Muscle layer of duodenum (tissue), 2 donors: Measurements from ENCODE around the gene NEURL1B.

Experiments used
- H3K27ac ChIP-seq: one replicate; pipeline ENCODE4 v1.7.0; 2013; ENCODE audit warnings: mild to moderate bottlenecking, low read length
- H3K27me3 ChIP-seq: one replicate; pipeline ENCODE4 v1.7.0; 2013; ENCODE audit warnings: low read depth, mild to moderate bottlenecking, control low read depth, low read length
- H3K36me3 ChIP-seq, 2 donors: one replicate each; pipeline ENCODE4 v1.7.0; 2013; ENCODE audit warnings: low read length in 2 of 2, control low read depth in 1 of 2, mild to moderate bottlenecking in 1 of 2; ENCODE audit not compliant: insufficient read depth in 2 of 2, control insufficient read depth in 1 of 2
- H3K4me1 ChIP-seq, 2 donors: one replicate each; pipeline ENCODE4 v1.7.0; 2013; ENCODE audit warnings: low read length in 2 of 2, mild to moderate bottlenecking in 2 of 2, control low read depth in 1 of 2, moderate library complexity in 1 of 2; ENCODE audit not compliant: insufficient read depth in 2 of 2, control insufficient read depth in 1 of 2
- H3K4me3 ChIP-seq, 2 donors: one replicate each; pipeline ENCODE4 v1.7.0; 2013; ENCODE audit warnings: low read length in 2 of 2, low read depth in 1 of 2, mild to moderate bottlenecking in 1 of 2
- H3K9me3 ChIP-seq, 2 donors: one replicate each; pipeline ENCODE4 v1.7.0; 2013; ENCODE audit warnings: low read length in 2 of 2, control low read depth in 1 of 2, mild to moderate bottlenecking in 1 of 2; ENCODE audit not compliant: control insufficient read depth in 1 of 2
- donor health status: healthy.

NEURL1B gene, protein sequence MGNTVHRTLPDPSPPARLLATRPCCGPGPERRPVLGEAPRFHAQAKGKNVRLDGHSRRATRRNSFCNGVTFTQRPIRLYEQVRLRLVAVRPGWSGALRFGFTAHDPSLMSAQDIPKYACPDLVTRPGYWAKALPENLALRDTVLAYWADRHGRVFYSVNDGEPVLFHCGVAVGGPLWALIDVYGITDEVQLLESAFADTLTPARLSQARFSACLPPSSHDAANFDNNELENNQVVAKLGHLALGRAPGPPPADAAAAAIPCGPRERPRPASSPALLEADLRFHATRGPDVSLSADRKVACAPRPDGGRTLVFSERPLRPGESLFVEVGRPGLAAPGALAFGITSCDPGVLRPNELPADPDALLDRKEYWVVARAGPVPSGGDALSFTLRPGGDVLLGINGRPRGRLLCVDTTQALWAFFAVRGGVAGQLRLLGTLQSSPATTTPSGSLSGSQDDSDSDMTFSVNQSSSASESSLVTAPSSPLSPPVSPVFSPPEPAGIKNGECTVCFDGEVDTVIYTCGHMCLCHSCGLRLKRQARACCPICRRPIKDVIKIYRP

DNA sequence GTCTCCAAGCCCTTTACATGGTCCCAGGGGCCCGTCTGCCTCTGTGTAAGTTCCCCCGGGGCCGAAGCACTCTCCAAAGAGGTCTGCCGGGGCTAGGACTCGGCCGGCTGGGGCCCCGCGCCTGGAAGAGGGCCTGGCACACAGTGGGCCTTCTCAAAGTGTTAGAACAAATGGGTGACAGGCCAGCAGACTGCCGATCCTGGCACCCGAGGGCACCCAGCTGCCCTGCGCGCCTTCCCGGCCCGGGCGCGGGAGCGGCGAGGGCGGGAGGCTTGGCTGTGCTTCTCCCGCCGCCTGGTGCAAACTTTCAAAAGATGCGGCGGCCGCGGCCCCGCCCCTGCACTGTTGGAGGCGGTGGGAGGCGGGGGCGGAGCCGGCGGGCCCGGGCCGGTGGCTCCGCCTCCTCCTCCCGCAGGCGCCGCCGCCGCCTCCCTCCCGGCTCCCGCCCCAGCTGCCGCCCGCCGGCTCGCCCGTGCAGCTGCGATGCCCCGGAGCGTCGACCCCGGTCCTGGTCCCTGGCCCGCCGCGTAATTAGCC, at the start of gene NEURL1B:
TSS of gene NEURL1B (plus strand) at position 442 of the 537 bp plus-strand sequence. CDS start 144 bp downstream, outside the sequence.
- peak within 1 kb of the TSS; percentile 63 to 94 for H3K4me3 ChIP-seq
- no peaks in the 10 kb centered on the region for H3K9me3 ChIP-seq
- peaks cover 9 to 47% of the 10 kb centered on the region in 2 donors for H3K4me1 ChIP-seq
- H3K36me3 ChIP-seq, result no peaks in the 10 kb centered on the region
- peak within 1 kb of the TSS; percentile 52 for H3K27ac ChIP-seq
- no peaks in the 10 kb centered on the region for H3K27me3 ChIP-seq

DNA sequence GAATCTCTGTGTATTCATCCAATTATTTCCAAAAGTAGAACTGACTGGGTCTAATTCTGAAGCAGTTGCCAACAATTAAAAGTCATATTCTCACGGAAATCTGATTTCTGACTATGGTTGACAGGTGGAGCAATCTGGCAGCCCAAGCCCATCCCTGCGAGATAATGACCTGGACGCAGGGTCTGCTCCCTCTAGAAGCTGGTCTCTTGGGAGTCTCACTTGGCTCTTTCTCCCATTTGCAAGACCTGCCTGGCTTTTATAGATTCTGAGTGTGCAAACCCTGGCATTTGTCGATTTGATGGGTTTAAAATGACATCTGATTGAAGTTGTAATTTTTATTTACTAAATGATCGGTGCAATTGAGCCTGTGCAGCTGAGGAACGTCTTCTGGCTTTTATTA, 49.4 kb upstream of the NEURL1B start:
- Histone ChIP-seq H3K4me3 (no peak overlapping the region), H3K36me3 (no peaks in the 10 kb centered on the region), H3K27ac (no peak overlapping the region), H3K4me1 (no peaks in the 10 kb centered on the region), H3K27me3 (no peaks in the 10 kb centered on the region), H3K9me3 (no peaks in the 10 kb centered on the region)

DNA sequence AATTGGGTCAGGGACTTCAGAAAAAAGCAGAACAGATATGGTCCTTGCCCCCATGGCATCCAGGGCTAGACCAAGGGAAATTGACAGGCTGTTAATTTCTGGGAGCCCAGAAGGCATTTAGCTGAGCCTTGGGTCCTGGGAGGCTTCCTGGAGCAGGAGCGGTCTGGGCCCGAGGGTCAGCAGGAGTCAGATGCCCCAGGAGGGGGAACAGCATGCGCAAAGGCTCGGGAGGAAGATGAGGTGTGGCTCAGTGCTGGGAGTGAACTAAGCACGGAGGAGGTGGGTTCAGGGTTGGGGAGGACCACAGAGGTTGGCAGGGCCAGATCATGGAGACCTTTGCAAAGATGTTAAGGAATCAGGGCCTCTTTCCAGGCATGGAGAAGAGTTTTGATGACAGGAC, 48.2 kb upstream of the NEURL1B start:
- H3K9me3 ChIP-seq, result no peaks in the 10 kb centered on the region
- no peaks in the 10 kb centered on the region for H3K36me3 ChIP-seq
- no peaks in the 10 kb centered on the region for H3K27me3 ChIP-seq
- H3K27ac ChIP-seq, result no peak overlapping the region
- no peaks in the 10 kb centered on the region for H3K4me1 ChIP-seq
- no peak overlapping the region for H3K4me3 ChIP-seq

DNA sequence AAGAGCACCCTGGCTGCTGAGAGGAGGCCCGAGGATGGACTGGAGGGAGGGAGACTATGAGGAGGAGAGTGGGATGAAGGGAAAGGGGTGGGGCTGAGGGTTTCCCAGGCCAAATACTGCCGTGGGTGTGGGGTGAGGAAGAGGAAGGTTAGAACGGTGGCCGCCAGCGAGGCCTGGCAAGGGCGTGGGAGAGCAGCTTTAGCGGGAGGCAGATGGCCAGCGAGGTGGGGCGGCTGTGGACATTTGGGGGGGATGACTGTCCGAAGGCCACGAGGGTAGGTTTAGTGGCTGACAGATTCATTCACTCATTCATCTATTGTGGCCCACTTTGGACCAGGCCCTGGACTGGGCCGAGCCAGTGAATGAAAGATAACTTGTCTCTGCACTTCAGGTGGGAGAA, 47.8 kb upstream of the NEURL1B start:
- Histone ChIP-seq H3K4me3 (no peak overlapping the region), H3K4me1 (no peaks in the 10 kb centered on the region), H3K27ac (no peak overlapping the region), H3K36me3 (no peaks in the 10 kb centered on the region), H3K9me3 (no peaks in the 10 kb centered on the region), H3K27me3 (no peaks in the 10 kb centered on the region)

DNA sequence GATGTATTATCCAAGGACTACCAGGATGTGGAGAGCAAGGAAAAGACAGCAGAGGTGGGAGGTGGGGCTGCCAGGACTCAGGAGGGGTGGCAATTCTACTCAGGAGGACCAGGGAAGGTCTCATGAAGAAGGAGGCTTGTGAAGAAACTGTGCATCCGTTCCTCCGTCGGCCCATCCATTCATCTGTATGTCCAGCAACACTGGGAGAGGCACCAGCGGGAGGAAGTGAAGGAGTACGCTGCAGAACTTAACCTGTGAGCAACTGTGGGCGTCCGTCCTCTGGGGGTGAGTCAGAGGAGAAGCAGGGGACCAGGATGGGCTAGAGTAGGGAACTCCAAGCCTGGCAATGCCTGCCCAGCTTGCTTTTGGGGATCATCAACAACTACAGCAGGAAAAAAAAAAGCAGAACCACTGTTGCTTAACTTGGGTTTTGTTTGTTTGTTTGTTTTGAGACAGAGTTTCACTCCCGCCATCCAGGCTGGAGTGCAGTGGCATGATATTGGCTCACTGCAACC, 47.3 kb upstream of the NEURL1B start:
- Histone ChIP-seq H3K36me3 (no peaks in the 10 kb centered on the region), H3K4me1 (no peaks in the 10 kb centered on the region), H3K27me3 (no peaks in the 10 kb centered on the region), H3K9me3 (no peaks in the 10 kb centered on the region), H3K4me3 (no peak overlapping the region), H3K27ac (no peak overlapping the region)

DNA sequence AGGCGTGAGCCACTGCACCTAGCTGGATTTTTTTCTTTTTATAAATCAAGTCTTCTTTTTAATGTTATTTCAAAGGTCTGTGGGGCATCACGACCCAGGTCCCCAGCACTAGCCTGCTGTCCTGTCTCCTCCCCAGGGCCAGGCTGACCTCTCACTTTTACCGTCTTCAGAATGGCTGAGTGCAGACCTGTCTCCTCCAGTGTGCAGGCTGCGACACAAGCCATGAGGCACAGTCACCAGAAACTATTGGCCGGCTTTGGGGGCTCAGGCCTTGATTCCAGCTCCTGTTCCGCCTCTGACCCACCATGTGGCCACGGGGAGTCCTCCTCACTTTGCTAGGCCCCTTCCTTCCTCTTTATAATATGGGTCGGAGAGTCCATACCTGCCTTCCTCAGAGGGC, 46.6 kb upstream of the NEURL1B start:
- Histone ChIP-seq H3K27me3 (no peaks in the 10 kb centered on the region), H3K27ac (no peak overlapping the region), H3K9me3 (no peaks in the 10 kb centered on the region), H3K4me3 (no peak overlapping the region), H3K4me1 (no peaks in the 10 kb centered on the region), H3K36me3 (no peaks in the 10 kb centered on the region)

DNA sequence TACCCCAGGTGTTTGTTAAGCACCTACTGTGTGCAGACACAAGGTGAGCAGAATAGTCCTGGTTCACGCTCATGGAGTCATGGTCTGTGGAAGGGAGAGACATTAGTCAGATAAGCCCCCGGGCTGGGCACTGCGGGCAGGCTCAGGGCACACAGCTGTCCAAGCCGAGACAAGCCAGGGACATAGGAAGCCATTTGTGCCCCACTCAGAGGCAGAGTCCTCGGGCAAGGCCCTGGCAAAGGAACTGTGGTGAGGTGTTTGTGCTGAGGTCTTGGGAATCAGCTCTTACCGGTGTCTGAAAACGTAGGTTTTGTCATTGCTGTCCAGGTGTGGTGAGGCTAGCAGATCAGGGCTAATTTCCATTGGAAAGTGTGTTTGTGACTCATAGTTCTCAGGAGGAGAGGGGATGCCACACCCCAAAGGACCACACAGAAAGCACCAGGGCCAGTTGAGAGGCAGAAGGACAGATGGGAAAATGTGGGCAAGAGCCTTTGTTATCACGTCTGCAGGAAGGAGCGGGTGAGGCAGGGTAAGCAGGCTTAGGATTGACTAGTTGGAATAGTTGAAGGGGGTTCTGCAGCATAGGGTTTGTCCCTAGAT, 46.1 kb upstream of the NEURL1B start:
- Histone ChIP-seq H3K4me3 (no peak overlapping the region), H3K36me3 (no peaks in the 10 kb centered on the region), H3K27me3 (no peaks in the 10 kb centered on the region), H3K9me3 (no peaks in the 10 kb centered on the region), H3K27ac (no peak overlapping the region), H3K4me1 (no peaks in the 10 kb centered on the region)

DNA sequence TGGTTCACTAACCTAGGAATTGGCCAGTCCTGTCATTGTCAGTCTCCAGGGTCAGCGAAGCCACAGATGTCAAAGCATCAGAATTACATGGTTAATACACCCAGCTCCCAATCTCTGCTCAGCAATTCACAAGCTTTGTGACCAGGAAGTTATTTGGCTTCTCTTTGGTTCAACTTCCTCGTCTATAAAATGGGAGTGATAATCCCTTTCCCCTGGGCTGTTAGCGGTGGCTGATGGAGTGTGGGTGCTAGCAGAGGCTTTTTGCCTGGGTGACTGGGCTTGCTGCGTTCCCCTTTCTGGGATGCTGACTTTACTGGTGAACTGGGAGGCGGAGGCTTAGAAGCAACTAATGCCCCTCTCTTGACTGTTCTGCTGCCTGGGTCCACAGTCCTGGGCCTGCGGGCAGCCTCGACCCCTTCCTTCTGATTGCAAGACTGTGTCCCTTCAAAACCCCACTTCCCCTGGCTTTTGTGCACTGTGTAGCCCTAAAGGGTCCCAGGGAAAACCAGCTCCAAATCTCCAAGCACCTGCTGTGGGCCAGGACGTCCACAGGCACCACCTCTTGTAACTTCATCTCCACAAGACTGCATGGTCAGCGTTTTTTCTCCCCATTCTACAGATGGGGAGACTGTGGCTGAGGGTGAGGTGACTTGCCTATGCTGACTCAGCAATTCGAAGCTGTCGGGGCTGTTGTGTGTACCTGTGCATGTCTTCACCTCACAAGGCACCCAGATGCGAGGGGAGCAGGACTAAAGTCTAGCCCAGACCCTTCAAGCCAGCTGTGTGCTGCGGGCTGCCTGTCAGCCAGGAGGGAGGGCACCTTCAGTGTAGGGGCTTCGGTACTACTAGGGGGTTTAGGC, 45.2 kb upstream of the NEURL1B start:
- no peaks in the 10 kb centered on the region for H3K36me3 ChIP-seq
- H3K4me1 ChIP-seq, result no peaks in the 10 kb centered on the region
- no peaks in the 10 kb centered on the region for H3K27me3 ChIP-seq
- H3K4me3 ChIP-seq, result no peak overlapping the region
- H3K27ac ChIP-seq, result no peak overlapping the region
- H3K9me3 ChIP-seq, result no peaks in the 10 kb centered on the region

DNA sequence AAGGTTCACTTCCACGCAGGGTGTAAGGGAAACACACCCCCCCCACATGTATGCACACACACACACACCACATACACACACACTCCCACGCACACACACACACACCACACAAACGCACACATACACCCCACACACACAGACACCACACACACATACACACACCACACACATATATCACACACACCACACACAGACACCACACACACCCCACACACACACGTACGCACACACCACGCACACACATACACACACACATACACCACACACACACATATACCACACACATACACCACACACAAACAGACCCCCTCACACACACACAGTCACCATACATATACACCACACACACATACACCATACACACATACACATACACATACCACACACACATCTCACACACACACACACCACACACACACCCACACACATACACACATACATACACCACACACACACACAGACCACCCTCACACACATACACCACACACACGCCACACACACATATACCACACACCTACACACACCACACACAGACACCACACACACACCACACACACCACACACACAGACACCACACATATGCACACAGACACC, 44.3 kb upstream of the NEURL1B start:
- H3K4me1 ChIP-seq, result no peaks in the 10 kb centered on the region
- H3K27me3 ChIP-seq, result no peaks in the 10 kb centered on the region
- H3K36me3 ChIP-seq, result no peaks in the 10 kb centered on the region
- H3K4me3 ChIP-seq, result no peak overlapping the region
- H3K27ac ChIP-seq, result no peak overlapping the region
- no peaks in the 10 kb centered on the region for H3K9me3 ChIP-seq

DNA sequence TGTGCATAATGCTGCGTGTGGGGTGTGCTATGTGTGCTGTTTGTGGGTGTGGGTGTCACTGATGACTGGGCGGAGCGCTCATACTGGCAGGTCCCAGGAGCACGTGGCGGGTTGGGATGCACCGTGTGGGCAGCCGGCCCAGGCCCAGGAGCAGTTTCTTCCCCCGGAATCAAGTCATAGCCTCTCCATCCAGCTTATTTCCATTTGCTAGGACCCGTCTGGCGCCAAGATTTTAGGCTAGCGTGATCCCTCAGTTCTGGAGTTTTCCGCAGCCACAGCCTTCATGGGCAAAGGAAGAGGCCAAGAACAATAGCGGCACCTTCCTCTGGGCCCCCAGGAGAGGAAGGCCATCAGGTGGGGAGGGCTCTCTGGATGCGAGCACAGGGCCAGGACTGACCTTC, 43.3 kb upstream of the NEURL1B start:
- Histone ChIP-seq H3K36me3 (no peaks in the 10 kb centered on the region), H3K27me3 (no peaks in the 10 kb centered on the region), H3K9me3 (no peaks in the 10 kb centered on the region), H3K4me3 (no peak overlapping the region), H3K4me1 (no peaks in the 10 kb centered on the region), H3K27ac (no peak overlapping the region)
